SKM-1 (cell line): ENCODE results near the gene LIPN.
"Not testable (repeated sequence)": the region's sequence is repeated elsewhere in the genome, so short reads cannot be mapped to it uniquely, and the experiment has no call there.

Experiments used
- DNase-seq: peaks from one replicate; lab custom pipeline; 2025; ENCODE audit not compliant: unreplicated experiment; lab: John Stamatoyannopoulos, UW

The LIPN gene

GRCh38 chr10:88759366-88760101 is at the start of gene LIPN:
LIPN (plus strand) TSS chr10:88760020; CDS start chr10:88761406, 1,386 bp downstream.
- peak; percentile 79 for DNase-seq

DNA sequence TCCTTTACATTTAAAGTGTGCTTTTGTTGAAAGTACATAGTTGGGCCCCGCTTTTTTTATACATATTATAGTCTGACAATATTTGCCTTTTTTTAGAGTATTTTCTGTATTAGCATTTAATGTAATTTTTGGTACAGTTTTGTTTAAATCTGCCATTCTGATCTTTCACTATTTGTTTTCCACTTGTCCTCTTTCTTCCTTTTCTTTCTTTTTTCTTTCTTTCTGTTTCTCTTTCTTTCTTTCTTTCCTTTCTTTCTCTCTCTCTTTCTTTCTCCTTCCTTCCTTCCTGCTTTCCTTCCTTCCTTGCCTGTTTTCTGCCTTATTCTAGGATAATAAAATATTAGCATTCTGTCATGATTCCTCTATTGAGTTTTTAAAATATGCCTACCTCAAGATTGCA is 44.3 kb upstream of the LIPN start:
- DNase-seq: no peak

DNA sequence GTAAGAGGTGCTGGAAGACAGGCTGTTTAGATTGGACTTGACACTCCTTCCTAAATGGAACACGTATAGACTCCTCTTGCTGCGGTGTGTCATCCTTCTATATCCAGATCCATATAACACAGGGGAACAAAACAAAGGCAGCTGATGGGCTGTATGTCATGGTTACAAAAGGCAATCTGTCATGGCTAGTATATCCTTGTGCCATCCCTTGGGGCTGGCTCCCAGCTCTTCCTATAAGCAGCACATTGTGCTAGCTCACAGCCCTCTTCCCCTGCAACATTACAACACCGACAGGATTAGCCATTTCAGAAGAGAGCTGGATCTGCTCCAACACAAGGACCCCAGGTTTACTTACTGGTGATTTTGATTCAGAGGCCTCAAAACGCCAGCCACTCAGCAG is 38.4 kb upstream of the LIPN start:
- DNase-seq: no peak

DNA sequence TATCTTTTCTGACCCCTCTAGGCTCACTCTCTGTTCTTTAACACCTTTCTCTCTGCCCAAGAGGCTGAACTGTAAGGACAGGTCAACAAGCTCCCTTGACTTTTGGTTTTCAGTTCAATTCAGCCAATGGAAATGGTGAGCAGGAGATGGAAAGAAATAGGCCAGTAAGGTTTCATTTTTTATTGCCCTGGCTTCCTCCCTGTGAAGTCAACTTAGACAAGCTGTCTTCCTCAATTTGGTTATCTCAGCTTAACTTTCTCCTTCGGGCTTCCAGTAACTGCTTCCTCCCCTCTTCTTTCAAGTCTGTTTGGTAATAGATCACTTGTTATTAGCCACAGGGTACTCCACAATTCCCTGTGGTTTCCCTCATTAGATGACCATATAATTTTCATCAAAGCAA is 34.0 kb upstream of the LIPN start:
- DNase-seq: no peak

DNA sequence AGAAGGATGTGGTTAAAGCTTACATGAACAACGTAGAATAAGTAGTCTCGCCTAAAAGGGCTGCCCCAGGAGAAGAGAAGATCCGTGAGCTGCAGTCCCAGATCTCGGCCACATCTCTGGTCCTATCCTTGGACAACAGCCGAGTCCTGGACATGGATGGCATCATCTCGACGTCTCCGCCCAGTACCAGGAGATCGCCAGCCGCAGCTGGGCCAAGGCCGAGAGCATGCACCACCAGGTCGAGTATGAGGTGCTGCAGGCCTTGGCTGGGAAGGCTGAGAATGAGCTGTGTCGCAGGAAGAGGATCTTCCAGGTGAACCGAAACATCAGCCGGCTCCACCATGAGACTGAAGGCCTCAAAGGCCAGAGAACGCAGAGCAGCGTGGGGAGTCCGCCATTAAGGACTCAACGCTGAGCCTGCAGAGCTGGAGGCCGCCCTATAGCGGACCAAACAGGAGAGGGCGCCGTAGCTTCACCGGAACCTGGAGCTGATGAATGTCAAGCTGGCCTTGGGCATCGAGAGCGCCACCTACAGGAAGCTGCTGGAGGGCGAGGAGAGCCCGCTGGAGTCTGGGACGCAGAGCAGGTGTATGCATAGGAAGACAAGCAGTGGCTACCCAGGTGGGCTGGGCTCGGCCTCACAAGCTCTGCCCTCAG is 31.6 kb upstream of the LIPN start:
- peak; percentile 54 for DNase-seq

DNA sequence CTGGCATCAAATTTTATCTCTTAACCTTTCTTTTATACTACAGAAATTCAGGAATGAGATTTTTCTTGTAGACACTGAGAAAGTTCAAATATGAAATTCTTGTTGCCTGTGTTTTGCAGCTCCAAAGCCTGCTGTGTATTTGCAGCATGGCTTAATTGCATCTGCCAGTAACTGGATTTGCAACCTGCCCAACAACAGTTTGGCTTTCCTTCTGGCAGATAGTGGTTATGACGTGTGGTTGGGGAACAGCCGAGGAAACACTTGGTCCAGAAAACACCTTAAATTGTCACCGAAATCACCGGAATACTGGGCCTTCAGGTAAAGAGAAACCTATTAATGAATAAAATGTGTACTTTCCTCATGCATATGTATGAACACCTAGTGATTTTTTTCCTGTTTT is 29.0 kb upstream of the LIPN start:
- no peak for DNase-seq

DNA sequence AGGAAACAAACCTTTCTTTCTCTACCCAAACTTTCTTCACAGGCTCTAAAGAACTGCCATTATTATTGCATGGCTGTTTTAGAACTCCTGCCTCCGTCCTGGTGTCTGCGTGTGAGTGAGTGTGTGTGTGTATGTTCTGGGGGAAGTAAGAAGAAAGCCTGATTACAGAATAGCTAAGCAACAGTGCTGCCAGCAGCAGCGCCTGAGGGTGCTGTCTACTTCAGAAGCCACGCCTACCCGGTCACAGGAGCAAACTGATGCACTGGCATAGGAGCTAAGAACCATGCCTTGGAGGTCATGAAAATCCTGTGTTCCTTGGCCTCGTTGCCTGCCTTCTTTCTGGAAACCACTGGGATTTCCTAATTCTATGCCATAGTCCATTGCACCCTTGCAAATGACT is 28.5 kb upstream of the LIPN start:
- no peak for DNase-seq

DNA sequence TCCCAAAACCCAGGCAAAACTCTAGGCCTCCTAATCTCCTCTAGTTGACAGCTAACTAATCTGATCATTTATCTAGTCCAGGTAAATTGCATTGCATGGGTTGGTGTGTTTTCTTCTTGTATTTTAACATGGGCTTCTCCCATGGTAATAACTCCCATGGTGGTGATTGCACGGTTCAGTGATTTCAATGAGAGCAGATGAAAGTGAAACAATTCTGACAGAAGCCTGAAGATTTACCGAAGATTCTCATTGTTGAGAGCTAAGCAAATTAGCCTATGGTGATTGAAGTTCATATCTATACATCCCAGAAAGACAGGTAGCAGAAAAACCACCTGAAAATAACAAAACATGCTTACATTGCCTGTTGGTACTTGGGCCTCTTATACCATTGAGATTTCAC is 26.6 kb upstream of the LIPN start:
- no peak for DNase-seq

GRCh38 chr10:88735661-88736060 is 24.2 kb upstream of the LIPN start:
- no peak for DNase-seq

DNA sequence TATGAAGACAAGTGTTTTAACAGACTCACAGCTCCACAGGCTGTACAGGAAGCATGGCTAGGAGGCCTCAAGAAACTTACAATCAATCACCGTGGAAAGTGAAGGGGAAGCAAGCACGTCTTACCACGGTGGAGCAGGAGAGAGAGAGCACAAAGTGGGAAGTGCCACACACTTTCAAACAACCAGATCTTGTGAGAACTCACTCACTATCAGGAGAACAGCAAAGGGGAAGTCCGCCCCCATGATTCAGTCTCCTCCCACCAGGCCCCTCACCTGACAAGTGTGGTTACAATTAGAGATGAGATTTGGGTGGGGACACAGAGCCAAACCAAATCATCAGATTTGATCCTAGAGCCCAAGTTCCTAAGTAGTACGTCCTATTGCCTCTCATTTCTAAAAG is 17.9 kb upstream of the LIPN start:
- not testable (repeated sequence) for DNase-seq

DNA sequence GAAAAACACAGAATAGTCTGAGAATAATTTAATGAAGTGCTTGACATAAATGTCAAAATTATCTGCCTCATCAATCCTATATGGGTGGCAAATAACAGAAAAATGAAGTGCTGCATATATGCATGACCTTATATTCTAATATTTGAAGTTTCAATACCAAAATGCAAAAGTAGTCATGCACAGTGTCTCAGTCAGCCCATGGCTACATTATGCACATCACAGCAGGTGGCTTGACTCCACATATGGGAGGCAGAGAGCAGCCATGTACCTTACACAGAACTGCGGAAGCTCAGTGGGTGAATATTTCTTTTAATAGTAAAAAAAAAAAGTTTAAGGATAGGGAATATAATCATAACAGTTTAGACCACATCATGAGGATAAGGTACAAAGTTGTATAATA is 17.4 kb upstream of the LIPN start:
- DNase-seq: no peak

GRCh38 chr10:88744002-88744401 is 15.8 kb upstream of the LIPN start:
- no peak for DNase-seq

DNA sequence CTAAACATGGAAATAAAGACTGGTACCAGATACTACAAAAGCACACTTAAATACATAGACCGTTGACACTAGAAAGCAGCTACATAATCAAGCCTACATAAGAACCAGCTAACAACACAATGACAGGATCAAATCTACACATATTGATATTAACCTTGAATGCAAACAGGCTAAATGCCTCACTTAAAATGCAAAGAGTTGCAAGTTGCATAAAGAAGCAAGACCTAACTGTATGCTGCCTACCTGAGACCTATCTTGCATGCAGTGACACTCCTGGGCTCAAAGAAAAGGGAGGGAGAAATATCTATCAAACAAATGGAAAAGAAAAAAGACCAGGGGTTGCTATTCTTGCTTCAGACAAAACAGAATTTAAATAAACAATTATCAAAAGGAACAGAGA is 14.2 kb upstream of the LIPN start:
- no peak for DNase-seq

GRCh38 chr10:88754287-88754686 is 5.5 kb upstream of the LIPN start:
- no peak for DNase-seq

- no peak for DNase-seq
Observed at GRCh38 chr10:88755753-88756152, 4.1 kb upstream of the LIPN start.

DNA sequence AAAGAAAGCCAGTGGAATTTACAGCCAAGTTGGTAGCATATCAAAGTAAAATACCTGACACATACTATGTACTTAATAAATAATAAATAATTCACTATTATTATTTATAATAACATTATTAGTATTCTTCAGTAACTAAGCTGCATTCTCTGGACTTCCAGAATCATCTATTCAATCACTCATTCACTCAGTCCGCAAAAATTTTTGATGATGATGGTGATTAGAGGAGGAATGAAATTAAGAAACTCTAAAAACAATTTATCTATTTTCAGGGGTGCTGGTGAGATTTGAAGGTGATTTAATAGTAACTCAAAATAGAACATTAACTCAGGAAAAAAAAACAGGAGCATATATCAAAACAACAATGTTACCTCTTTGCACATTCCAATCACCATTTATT is 3.2 kb upstream of the LIPN start:
- DNase-seq: no peak

- no peak for DNase-seq
Observed at GRCh38 chr10:88762906-88763305, 3.1 kb downstream of the LIPN start.

DNA sequence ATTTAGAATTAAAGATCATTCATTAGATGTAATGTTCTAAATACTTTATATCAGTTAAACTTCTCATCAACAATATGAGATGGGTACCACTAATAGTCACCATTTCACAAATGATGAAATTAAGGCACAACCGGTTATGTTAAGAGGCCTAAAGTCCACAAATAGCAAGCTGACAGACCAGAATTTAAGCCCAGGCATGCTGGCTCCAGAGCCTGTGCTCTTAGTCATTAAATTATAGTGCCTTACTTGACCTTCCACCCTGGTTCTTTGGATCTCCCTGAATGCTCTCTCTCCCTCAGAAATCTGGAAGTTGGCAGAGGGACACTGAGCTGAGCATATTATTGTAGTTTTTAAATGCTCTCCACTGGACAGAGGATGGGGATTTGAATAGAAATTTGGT is 3.6 kb downstream of the LIPN start:
- no peak for DNase-seq

GRCh38 chr10:88764110-88764509 is 4.3 kb downstream of the LIPN start:
- DNase-seq: no peak

DNA sequence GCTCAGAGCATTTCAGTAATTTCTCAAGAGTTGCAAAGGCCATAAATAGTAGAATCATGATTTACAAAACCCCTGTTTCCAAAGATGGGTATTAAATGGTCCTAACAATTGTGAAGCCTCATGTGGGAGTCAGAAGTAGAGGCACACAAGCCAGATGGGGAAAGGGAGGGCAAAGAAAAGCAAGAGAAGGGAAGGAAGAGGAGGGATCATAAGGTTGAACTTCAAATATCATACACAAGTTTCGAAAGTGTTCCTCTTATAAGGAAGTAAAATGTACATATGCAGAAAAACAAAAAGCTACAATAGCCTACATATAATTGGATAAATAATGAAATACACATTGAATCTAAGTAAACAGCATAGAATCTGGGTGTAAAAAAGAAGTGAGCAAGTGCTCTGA is 6.0 kb downstream of the LIPN start:
- DNase-seq: no peak

- no peak for DNase-seq
Observed at GRCh38 chr10:88769384-88769783, 9.6 kb downstream of the LIPN start.

DNA sequence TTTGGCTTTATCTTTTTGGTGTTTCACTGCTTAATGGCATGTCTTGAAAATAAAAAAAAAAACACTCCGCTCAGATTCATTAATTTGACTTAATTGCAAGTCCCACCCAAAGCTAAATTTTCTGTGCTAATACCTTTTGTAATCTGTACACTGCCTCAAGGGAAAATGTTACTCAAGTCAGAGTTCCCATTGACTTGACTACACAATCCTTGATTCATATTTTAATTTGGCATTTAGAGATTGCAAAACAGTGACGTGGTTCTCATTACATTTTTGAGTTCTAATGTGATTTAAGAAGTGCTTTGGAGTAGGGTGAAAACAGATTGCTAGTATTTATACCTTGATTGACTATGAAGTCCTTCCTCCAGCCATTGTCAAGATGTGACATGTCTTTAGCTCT is 21.4 kb downstream of the LIPN start:
- DNase-seq: no peak

GRCh38 chr10:88782222-88782621 is 22.4 kb downstream of the LIPN start:
- no peak for DNase-seq
